CD4-positive, alpha-beta T cell (primary cell): ENCODE results near the gene ZFC3H1. TPM values are rescaled to one million over a fixed set of nuclear protein-coding genes. Genes with fewer than 3 reads are reported as not detected.
"Not testable (repeated sequence)": the region's sequence is repeated elsewhere in the genome, so short reads cannot be mapped to it uniquely, and the experiment has no call there.

ENCODE experiments used
- ATAC-seq: fragments of 200-7000 bp; cut with Tn5 transposase; one replicate; pipeline ENCODE4 v1.10.0; 2022; ENCODE audit warnings: mild to moderate bottlenecking; ENCODE audit not compliant: poor library complexity
- CTCF ChIA-PET: fragments of 350-600 bp; sonication (Branson Sonifier 250); formaldehyde crosslinking; loops from one replicate; lab custom pipeline; 2021; ENCODE audit warnings: antibody characterized with exemption, inconsistent platforms; lab: Charles Lee
- POLR2A ChIA-PET: fragments of 350-600 bp; sonication (Branson Sonifier 250); formaldehyde crosslinking; loops from one replicate; lab custom pipeline; 2021; ENCODE audit warnings: antibody characterized with exemption, inconsistent platforms; lab: Charles Lee
- DNase-seq, 14 experiments: peaks; one replicate each; pipeline ENCODE4 v3.0.0-alpha.2; 2013 to 2020; ENCODE audit warnings: mixed read lengths in 2 of 14
- H3K27ac ChIP-seq, 2 donors: one replicate each; pipeline versions ENCODE4 v1.5.1 to v1.7.0; 2013; ENCODE audit warnings: low read length in 2 of 2, low read depth in 1 of 2, mild to moderate bottlenecking in 1 of 2
- H3K27me3 ChIP-seq, 2 experiments: 1 replicate in 1 of 2; 2 replicates in 1 of 2; pipeline versions ENCODE4 v1.6.1 to v1.7.0; 2013; ENCODE audit warnings: low read length in 2 of 2, control low read depth in 1 of 2, mild to moderate bottlenecking in 1 of 2, moderate library complexity in 1 of 2; ENCODE audit not compliant: insufficient read depth in 2 of 2, control insufficient read depth in 1 of 2
- H3K36me3 ChIP-seq: one replicate; pipeline ENCODE4 v1.6.1; 2013; ENCODE audit warnings: low read length, control low read depth; ENCODE audit not compliant: insufficient read depth
- H3K4me1 ChIP-seq: one replicate; pipeline ENCODE4 v1.6.1; 2013; ENCODE audit warnings: low read length, control low read depth; ENCODE audit not compliant: insufficient read depth
- H3K4me3 ChIP-seq: one replicate; pipeline ENCODE4 v1.5.1; 2013; ENCODE audit warnings: mild to moderate bottlenecking, low read length, moderate library complexity
- H3K9me3 ChIP-seq, 2 experiments: 1 replicate in 1 of 2; 2 replicates in 1 of 2; pipeline versions ENCODE4 v1.6.1 to v1.7.0; 2013; ENCODE audit warnings: low read length in 2 of 2, mild to moderate bottlenecking in 2 of 2, control low read depth in 1 of 2, moderate library complexity in 1 of 2; ENCODE audit not compliant: control insufficient read depth in 1 of 2, insufficient read depth in 1 of 2
- H3K27ac Mint-ChIP-seq: one replicate; pipeline ENCODE4 v1.8.0; 2020; ENCODE audit warnings: mixed read lengths
- H3K27me3 Mint-ChIP-seq: one replicate; pipeline ENCODE4 v1.8.0; 2021; ENCODE audit warnings: mixed read lengths
- H3K36me3 Mint-ChIP-seq: one replicate; pipeline ENCODE4 v1.8.0; 2021; ENCODE audit warnings: low read depth, mixed read lengths
- H3K4me1 Mint-ChIP-seq: one replicate; pipeline ENCODE4 v1.8.0; 2021; ENCODE audit warnings: low read depth, mixed read lengths
- H3K4me3 Mint-ChIP-seq: one replicate; pipeline ENCODE4 v1.8.0; 2020; ENCODE audit warnings: mild to moderate bottlenecking, mixed read lengths
- H3K9me3 Mint-ChIP-seq: one replicate; pipeline ENCODE4 v1.8.0; 2020; ENCODE audit warnings: mixed read lengths
- CTCF ChIP-seq: fragments of 200-600 bp; IDR thresholded peaks from one replicate; pipeline ENCODE4 v1.8.0; 2022; ENCODE audit warnings: antibody characterized with exemption, mild to moderate bottlenecking
- intact Hi-C, 2 experiments: fragments of 100-400 bp; cut with DNase I in 1 of 2; cut with micrococcal nuclease in 1 of 2; formaldehyde crosslinking; loops; one replicate each; pipeline versions ENCODE4 v1.15.1 to v1.9.0; 2023 to 2025; cut with DNase I, micrococcal nuclease
- total RNA-seq, 174 experiments: library from RNA in 2 of 174; stranded (reverse) in 2 of 174; gene quantifications; one replicate each; pipeline ENCODE4 v1.2.3 and lab custom pipeline; 2021 to 2026

ZFC3H1 gene
- total RNA-seq, 2 experiments from 2014 or later: 131 to 135 TPM

GRCh38 chr12:71694099-71694820, 30.6 kb upstream of the ZFC3H1 start:
- intact Hi-C loops: loop anchor here in 1 of 2 experiments (5.0 kb wide), 1 partner anchor 37 kb away; no protein-coding TSS in a partner anchor
- H3K27ac ChIP-seq: no peak overlapping the region
- ATAC-seq (no peak), DNase-seq (no peak)
- H3K4me3 ChIP-seq: no peak overlapping the region
- Mint-ChIP-seq H3K27me3 (no peaks in the 10 kb centered on the region), H3K4me1 (peaks cover 20% of the 10 kb centered on the region), H3K4me3 (no peak overlapping the region), H3K27ac (no peak overlapping the region), H3K9me3 (no peaks in the 10 kb centered on the region), H3K36me3 (peaks cover 45% of the 10 kb centered on the region)
- POLR2A ChIA-PET: no interaction called here
- H3K4me1 ChIP-seq: no peaks in the 10 kb centered on the region
- no peaks in the 10 kb centered on the region for H3K27me3 ChIP-seq
- H3K36me3 ChIP-seq: peaks cover 20% of the 10 kb centered on the region
- TF ChIP-seq CTCF: no peak
- CTCF ChIA-PET: no interaction called here
- H3K9me3 ChIP-seq: no peaks in the 10 kb centered on the region

- H3K9me3 ChIP-seq, CTCF ChIA-PET, H3K27ac Mint-ChIP-seq, POLR2A ChIA-PET, H3K27me3 ChIP-seq, DNase-seq, H3K27ac ChIP-seq, H3K4me1 ChIP-seq, H3K9me3 Mint-ChIP-seq, H3K4me3 Mint-ChIP-seq, H3K4me3 ChIP-seq, H3K27me3 Mint-ChIP-seq, ATAC-seq: not testable (repeated sequence)
- H3K36me3 ChIP-seq: peaks cover 13% of the 10 kb centered on the region
- peaks cover 39% of the 10 kb centered on the region for H3K36me3 Mint-ChIP-seq
- peaks cover 26% of the 10 kb centered on the region for H3K4me1 Mint-ChIP-seq
- intact Hi-C loops: loop anchor here in 1 of 2 experiments (5.0 kb wide), 1 partner anchor 36 kb away; no protein-coding TSS in a partner anchor
Observed at GRCh38 chr12:71693651-71694050, 30.0 kb upstream of the ZFC3H1 start.

GRCh38 chr12:71693126-71693525, 29.5 kb upstream of the ZFC3H1 start:
- Mint-ChIP-seq H3K27me3 (no peaks in the 10 kb centered on the region), H3K9me3 (no peaks in the 10 kb centered on the region), H3K4me3 (no peak overlapping the region), H3K27ac (no peak overlapping the region), H3K4me1 (peaks cover 32% of the 10 kb centered on the region), H3K36me3 (peaks cover 34% of the 10 kb centered on the region)
- no peak for DNase-seq
- H3K9me3 ChIP-seq: no peaks in the 10 kb centered on the region
- no peak overlapping the region for H3K4me3 ChIP-seq
- H3K4me1 ChIP-seq: peaks cover 4% of the 10 kb centered on the region
- intact Hi-C loops: loop anchor here in 1 of 2 experiments (5.0 kb wide), 1 partner anchor 36 kb away; no protein-coding TSS in a partner anchor
- ChIA-PET CTCF (no interaction called here), POLR2A (no interaction called here)
- no peak for ATAC-seq
- no peak overlapping the region for H3K27ac ChIP-seq
- H3K36me3 ChIP-seq: peaks cover 9% of the 10 kb centered on the region
- no peak for TF ChIP-seq CTCF
- H3K27me3 ChIP-seq: no peaks in the 10 kb centered on the region
